Measurements from ENCODE around the gene HOXC9.
"Not testable (repeated sequence)": the region's sequence is repeated elsewhere in the genome, so short reads cannot be mapped to it uniquely, and the experiment has no call there.

HOXC9 gene

DNA sequence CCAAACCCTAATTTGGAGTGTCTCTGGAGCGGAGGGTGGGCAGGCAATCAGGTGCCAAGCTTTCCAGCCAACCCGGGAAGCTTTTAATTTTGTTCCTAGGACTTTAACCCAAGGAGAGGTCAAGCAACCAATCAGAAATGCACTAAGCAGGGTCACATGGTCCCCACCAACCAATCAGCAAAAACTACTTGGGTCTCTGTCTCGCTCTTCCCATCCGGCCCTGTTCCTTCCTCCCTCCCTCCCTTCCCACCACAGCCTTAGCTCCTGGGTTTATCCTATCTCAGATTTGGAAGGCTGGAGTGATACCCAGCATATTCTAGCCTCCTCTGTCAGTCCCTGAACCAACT lies 40.2 kb downstream of the HOXC9 start:
- Histone ChIP-seq H3K27me3 (ENCODE audit: insufficient read depth, low read depth, severe bottlenecking) (no peaks in the 10 kb centered on the region), H3K36me3 (no peaks in the 10 kb centered on the region), H3K27ac (no peak overlapping the region), H3K9me3 (ENCODE audit: severe bottlenecking) (no peaks in the 10 kb centered on the region), H3K4me3 (ENCODE audit: low read depth, low read length) (no peak overlapping the region)
- no peak for DNase-seq
- TF ChIP-seq, protein P1, sequence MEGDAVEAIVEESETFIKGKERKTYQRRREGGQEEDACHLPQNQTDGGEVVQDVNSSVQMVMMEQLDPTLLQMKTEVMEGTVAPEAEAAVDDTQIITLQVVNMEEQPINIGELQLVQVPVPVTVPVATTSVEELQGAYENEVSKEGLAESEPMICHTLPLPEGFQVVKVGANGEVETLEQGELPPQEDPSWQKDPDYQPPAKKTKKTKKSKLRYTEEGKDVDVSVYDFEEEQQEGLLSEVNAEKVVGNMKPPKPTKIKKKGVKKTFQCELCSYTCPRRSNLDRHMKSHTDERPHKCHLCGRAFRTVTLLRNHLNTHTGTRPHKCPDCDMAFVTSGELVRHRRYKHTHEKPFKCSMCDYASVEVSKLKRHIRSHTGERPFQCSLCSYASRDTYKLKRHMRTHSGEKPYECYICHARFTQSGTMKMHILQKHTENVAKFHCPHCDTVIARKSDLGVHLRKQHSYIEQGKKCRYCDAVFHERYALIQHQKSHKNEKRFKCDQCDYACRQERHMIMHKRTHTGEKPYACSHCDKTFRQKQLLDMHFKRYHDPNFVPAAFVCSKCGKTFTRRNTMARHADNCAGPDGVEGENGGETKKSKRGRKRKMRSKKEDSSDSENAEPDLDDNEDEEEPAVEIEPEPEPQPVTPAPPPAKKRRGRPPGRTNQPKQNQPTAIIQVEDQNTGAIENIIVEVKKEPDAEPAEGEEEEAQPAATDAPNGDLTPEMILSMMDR (IDR thresholded peaks at IDR 0.05; ENCODE audit: low read depth, low read length) = no peak

DNA sequence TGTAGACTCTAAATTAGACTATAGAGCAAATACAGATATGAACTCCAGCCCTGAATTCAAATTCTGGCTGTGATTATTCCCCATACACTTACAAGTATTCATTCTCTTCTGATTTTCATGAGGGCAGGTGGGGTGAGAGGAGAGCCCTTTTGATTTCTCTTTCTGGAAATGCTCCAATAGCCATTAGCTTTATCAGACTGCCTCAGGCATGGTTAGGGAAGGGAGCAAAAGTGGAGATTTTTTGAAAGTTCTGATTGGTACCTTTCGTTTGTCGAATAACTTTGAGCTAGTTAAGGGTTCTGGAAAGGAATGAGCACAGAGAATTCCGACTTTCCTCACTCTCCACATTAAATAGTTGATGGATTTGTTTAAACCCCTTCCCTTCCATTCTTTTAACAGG lies 40.7 kb downstream of the HOXC9 start:
- no peaks in the 10 kb centered on the region for H3K9me3 ChIP-seq (ENCODE audit: severe bottlenecking)
- TF ChIP-seq, protein P1 (IDR thresholded peaks at IDR 0.05; ENCODE audit: low read depth, low read length) = no peak
- no peaks in the 10 kb centered on the region for H3K27me3 ChIP-seq (ENCODE audit: insufficient read depth, low read depth, severe bottlenecking)
- H3K4me3 ChIP-seq (ENCODE audit: low read depth, low read length) = no peak overlapping the region
- no peak overlapping the region for H3K27ac ChIP-seq
- no peaks in the 10 kb centered on the region for H3K36me3 ChIP-seq
- no peak for DNase-seq

DNA sequence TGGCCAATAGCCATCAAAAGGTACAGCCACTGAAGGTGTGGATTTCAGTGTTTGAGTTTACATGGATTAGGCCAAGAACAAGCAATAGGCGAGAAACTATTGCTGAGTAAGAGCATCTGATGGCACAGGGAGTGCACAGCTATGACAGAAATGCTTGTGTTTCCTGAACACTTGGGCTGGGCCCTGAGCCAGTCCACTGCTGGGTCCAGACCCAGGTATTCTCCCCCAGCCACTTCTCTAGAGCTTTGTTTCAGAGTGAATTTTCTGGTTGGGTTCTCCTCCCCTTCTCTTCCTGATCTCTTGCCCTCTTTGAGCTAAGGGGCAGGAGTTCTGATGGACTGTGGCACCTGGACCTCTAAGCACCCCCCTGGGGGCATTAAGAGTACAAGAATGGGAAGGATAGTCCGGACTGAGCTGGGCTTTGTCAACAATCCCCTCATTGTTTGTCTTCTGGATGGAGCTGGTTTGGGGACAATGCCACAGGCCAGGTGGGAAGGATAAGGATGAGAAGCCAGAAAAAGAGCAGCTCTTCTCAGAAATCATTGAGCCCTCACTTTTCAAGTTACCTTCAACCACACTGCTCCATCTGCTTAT lies 41.2 kb downstream of the HOXC9 start:
- no peak for DNase-seq
- H3K27ac ChIP-seq = no peak overlapping the region

DNA sequence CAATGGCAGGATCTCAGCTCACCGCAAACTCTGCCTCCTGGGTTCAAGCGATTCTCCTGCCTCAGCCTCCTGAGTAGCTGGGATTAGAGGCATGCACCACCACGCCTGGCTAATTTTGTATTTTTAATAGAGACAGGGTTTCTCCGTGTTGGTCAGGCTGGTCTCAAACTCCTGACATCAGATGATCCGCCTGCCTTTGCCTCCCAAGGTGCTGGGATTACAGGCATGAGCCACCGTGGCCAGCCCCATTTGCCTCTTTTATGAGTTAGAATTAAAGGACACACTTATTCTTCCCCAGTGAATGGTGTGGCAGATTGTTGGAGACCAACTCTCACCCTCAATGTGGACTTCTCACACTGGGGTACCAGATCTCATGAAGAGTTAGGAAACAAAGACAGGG lies 42.1 kb downstream of the HOXC9 start:
- peak overlapping the region; percentile 81 for H3K27ac ChIP-seq
- DNase-seq; H3K27me3 ChIP-seq (ENCODE audit: insufficient read depth, low read depth, severe bottlenecking): not testable (repeated sequence)

More for the DNA sequence above, 41.2 kb downstream of the HOXC9 start:
- TF ChIP-seq, protein P1 (IDR thresholded peaks at IDR 0.05; ENCODE audit: low read depth, low read length) = no peak
- Histone ChIP-seq H3K4me3 (ENCODE audit: low read depth, low read length) (no peak overlapping the region), H3K27me3 (ENCODE audit: insufficient read depth, low read depth, severe bottlenecking) (no peaks in the 10 kb centered on the region), H3K36me3 (no peaks in the 10 kb centered on the region), H3K9me3 (ENCODE audit: severe bottlenecking) (no peaks in the 10 kb centered on the region)

DNA sequence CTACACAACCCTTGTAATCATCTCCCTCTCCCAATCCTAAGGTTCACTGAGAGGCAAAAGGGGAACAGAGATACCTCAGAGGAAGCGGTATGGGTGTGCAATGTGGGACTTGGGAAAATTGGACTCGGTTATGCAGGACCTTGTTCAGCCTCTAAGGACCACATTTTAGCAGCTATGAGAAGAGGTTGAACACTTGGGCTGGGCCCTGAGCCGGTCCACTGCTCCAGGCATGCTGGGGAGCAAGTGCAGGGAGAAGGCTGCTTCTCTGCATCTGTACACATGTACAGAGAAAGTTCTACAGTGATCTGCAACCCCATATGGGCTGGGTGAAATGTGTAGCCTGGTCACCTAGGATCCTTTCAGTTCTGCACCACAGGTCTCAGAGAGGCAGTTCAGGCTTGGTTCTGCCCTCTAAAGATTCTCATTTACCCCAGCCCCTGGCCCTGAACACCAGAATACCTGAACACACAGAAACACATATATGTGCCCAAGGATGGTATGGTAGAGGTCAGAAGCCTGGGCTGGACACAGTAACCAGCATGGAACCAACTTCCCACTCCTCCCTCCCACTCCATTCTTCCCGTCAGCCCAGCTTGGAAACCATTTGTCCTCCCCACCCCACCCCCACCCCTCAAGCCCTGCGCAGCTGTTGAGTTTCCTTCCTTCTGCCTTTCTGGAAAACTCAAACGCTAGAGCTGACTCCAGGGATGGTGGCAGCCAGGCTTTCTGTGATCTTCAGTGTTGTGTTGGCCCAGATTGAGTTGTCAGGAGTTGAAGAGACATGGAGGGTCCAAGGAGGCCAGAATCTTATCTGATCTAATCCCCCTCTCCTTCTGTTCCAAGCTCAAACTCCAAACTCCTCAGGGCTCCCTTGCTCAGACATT lies 43.3 kb downstream of the HOXC9 start:
- H3K4me3 ChIP-seq (ENCODE audit: low read depth, low read length) = no peak overlapping the region
- no peak for DNase-seq
- H3K27me3 ChIP-seq (ENCODE audit: insufficient read depth, low read depth, severe bottlenecking) = no peaks in the 10 kb centered on the region
- H3K27ac ChIP-seq = peak overlapping the region; percentile 81
- no peaks in the 10 kb centered on the region for H3K9me3 ChIP-seq (ENCODE audit: severe bottlenecking)
- H3K36me3 ChIP-seq = peaks cover 9% of the 10 kb centered on the region
- TF ChIP-seq, protein P1 (IDR thresholded peaks at IDR 0.05; ENCODE audit: low read depth, low read length) = no peak

More for the DNA sequence above, 42.1 kb downstream of the HOXC9 start:
- not testable (repeated sequence) for H3K36me3 ChIP-seq; H3K4me3 ChIP-seq (ENCODE audit: low read depth, low read length); H3K9me3 ChIP-seq (ENCODE audit: severe bottlenecking)

DNA sequence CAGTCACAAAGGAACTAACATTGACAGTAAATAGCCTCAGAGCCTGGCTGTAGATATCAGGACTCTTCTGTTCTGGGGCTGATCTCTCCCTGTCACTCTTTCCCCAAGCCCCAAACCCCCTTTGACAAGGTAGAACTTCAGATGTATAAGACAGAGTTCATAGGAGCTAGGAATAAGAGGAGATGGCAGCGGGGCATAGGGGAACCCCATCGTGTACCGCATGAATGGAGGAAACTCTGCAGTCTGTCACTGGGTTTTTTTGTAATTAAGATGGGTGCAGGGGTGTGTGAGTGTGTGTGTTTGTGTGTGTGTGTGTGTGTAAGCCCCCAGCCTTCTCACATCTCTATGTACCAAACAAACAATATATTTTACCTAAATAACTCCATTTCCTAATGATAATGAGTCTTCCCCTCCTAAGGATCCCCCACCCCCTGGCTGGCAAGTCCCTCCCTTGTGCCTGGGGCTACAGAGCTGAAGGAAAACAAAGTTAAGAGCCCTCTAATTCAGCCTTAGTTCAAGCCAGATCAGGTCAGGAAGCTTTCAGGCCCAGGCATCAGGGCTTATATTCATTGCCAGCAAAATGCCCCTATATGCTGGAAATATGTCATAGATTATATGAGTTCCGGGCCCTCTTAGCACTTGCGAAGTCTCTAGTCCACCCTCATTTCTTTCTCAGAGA lies 44.6 kb downstream of the HOXC9 start:
- no peak for DNase-seq
- no peak overlapping the region for H3K4me3 ChIP-seq (ENCODE audit: low read depth, low read length)
- no peaks in the 10 kb centered on the region for H3K9me3 ChIP-seq (ENCODE audit: severe bottlenecking)
- peak overlapping the region; percentile 81 for H3K27ac ChIP-seq
- TF ChIP-seq, protein P1 (IDR thresholded peaks at IDR 0.05; ENCODE audit: low read depth, low read length) = no peak
- H3K36me3 ChIP-seq = peaks cover 9% of the 10 kb centered on the region
- H3K27me3 ChIP-seq (ENCODE audit: insufficient read depth, low read depth, severe bottlenecking) = no peaks in the 10 kb centered on the region
